Large intestine (tissue), 3 donors: ENCODE results near the gene MYH15. TPM values are rescaled to one million over a fixed set of nuclear protein-coding genes. Genes with fewer than 3 reads are reported as not detected.
"Not testable (repeated sequence)": the region's sequence is repeated elsewhere in the genome, so short reads cannot be mapped to it uniquely, and the experiment has no call there.

Source experiments
- DNase-seq, 2 donors: peaks; one replicate each; pipeline versions ENCODE4 v3.0.0 to v3.0.0-alpha.2; 2013
- H3K27ac ChIP-seq: one replicate; pipeline ENCODE4 v1.5.1; 2013; ENCODE audit warnings: low read length
- H3K27me3 ChIP-seq: 2 replicates; pipeline ENCODE4 v1.6.1; 2013; ENCODE audit warnings: low read length; ENCODE audit not compliant: control insufficient read depth, insufficient read depth
- H3K36me3 ChIP-seq: 2 replicates; pipeline ENCODE4 v1.6.1; 2013; ENCODE audit warnings: low read length; ENCODE audit not compliant: control insufficient read depth, insufficient read depth
- H3K4me1 ChIP-seq: one replicate; pipeline ENCODE4 v1.6.1; 2013; ENCODE audit warnings: low read length; ENCODE audit not compliant: control insufficient read depth, insufficient read depth
- H3K4me3 ChIP-seq: one replicate; pipeline ENCODE4 v1.5.1; 2013; ENCODE audit warnings: low read length
- H3K9me3 ChIP-seq: one replicate; pipeline ENCODE4 v1.6.1; 2013; ENCODE audit warnings: mild to moderate bottlenecking, low read depth, low read length, moderate library complexity; ENCODE audit not compliant: control insufficient read depth
- WGBS: methylation state at CpG from one replicate; pipeline ENCODE4 v1.1.5; 2013; ENCODE audit warnings: low lambda C conversion rate; ENCODE audit not compliant: insufficient coverage; 5-methylcytosine and 5-hydroxymethylcytosine counted together
- polyA plus RNA-seq: library from polyadenylated mRNA; unstranded; fragments of 120-200 nt; gene quantifications from one replicate; pipeline ENCODE4 v1.2.1, GENCODE V29; 2013

MYH15 gene
- polyA plus RNA-seq, 1 donor = 1.0 TPM

DNA sequence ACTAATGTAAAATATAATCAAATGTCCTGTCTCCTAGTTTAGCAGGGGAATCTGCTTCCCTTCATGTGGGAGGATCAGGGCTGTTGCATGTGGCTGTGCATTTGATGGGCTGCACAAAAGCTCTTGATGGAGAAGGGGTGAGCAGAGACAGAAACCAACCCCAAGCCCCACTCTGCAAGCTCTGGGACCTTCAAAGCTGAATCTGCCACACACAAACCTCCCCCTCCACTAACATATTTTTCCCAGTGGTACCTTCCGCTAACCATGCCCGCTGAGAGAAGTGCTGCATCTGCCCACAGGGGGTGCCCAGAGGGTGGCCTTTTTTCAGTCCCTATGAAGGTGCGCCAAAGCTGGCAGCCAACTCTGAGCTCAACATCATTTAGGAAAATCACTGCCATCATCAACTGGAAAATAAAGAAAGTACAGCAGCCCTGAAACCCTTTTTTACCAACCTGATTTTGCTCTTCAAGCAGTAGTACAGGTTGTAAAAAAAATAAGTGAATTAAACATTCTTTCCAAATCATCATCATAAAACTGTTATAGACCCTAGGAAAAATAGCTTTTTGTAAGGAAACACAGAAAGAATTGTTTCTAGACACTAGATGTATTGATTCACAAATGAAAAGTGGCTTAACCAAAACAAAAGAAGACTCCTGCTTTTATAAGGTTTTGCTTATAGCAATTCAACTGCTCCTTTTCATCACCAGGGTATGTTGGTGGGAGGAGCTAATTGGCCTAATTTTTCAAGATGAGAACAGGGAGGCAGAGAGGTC lies 117.1 kb downstream of the MYH15 start:
- 17% methylated on average over 1 of the region's 3 CpGs for WGBS

DNA sequence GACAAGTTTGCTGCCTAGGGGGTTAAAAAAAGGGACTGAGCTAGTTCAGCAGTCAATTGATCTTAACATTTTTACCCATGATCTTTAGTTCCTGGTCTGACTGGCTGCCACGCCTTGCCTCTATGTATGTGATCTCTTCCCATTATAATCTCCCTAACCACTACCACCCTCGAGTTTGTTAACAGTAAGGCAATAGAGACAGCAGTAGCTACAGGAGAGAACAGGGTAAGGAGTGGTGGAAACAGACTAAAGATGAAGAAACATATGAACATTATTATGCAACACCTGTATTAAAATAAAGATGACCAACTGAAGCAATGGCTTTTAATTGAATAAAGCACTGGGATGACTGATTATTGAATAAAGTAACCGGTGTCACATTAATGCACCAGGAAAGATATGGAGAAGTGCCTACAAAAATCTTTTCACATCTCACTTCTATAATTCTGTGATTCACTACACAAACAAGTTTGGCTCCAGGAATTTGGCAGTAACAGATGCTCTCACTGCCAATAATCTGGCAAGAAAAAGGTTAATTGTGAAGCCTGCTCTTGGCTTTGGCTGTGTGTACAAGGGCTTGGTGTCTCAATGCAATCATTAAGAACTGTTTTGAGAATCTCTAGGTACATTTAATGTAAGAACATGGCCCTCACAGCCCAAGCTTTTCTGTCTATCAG lies 118.3 kb downstream of the MYH15 start:
- H3K36me3 ChIP-seq = no peaks in the 10 kb centered on the region
- no peak for DNase-seq
- no peak overlapping the region for H3K4me3 ChIP-seq
- H3K27ac ChIP-seq = no peak overlapping the region
- no peaks in the 10 kb centered on the region for H3K9me3 ChIP-seq
- H3K27me3 ChIP-seq = no peaks in the 10 kb centered on the region
- WGBS = no CpG with 5 or more reads among the region's 3 CpGs
- no peaks in the 10 kb centered on the region for H3K4me1 ChIP-seq

More for the DNA sequence above, 117.1 kb downstream of the MYH15 start:
- Histone ChIP-seq H3K27ac (no peak overlapping the region), H3K4me1 (no peaks in the 10 kb centered on the region), H3K36me3 (no peaks in the 10 kb centered on the region), H3K27me3 (no peaks in the 10 kb centered on the region), H3K4me3 (no peak overlapping the region), H3K9me3 (no peaks in the 10 kb centered on the region)
- DNase-seq = no peak

DNA sequence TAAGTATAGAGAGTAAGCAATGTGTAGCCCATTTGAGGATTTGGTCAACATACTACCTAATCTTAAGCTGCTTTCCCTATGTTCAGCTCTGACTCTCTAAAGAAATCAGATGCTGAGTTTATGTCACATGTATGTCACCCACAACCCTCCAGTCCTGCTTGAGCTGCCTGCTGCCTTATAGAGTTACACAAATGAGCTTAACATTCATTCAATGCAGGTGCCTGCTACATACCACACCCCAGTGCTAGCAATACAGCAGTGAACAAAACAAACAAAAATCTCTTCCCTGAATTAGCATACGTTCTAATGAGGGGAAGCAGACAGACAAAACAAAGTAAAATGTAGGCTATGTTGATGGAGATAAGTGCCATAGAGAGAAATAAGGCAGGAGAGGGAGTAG lies 121.0 kb downstream of the MYH15 start:
- Histone ChIP-seq H3K4me3 (no peak overlapping the region), H3K27me3 (no peaks in the 10 kb centered on the region), H3K36me3 (no peaks in the 10 kb centered on the region), H3K4me1 (no peaks in the 10 kb centered on the region), H3K27ac (no peak overlapping the region), H3K9me3 (no peaks in the 10 kb centered on the region)
- no peak for DNase-seq
- 50% methylated on average over 1 of the region's 1 CpG for WGBS

DNA sequence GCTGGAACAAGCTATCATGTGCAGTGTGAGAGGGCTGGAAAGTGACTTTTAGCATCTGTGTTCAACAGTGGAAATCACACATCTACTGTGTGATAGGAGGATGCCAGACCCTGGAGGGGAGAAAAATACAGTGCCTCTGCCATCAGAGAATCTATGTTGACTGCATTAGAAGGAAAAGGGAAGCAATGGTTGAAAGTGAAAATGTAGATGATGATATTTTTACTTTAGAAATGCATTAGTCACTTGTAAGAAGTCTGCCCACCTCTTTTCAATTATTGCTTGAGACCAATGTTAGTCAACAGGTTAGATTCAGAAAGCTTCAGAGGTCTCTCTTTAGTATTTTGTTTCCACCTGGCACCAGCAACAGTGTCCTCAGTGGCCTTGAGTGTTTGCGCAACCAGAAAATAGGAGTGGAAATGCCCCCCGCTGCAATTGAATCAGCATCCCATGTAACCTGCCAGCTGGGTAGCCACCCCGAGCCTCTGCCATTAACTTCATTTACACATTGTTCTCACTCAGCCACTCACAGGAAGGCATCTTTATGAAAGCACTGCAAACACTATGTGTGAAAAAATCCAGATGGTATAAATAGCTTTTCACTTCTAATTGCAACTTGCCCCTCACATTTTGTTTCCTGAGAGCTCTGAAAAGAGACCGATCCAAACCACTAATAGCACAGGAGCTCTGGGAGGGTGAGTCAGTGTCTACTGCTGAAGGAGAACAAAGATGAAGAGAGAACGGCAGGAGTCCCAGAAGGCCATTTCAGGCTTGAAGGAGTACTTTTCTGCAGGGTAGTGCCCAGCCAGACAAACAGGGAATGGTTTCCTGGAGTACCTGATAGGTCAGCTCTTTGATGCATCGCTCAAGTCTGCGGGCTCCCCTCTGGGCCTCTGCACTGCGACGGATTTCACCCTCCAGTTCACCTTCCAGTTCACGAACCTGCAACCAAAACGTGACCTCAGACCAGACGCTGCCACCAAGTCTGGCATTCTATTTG lies 122.0 kb downstream of the MYH15 start:
- Histone ChIP-seq H3K27me3 (no peaks in the 10 kb centered on the region), H3K4me3 (no peak overlapping the region), H3K4me1 (no peaks in the 10 kb centered on the region), H3K9me3 (no peaks in the 10 kb centered on the region), H3K36me3 (no peaks in the 10 kb centered on the region), H3K27ac (no peak overlapping the region)
- DNase-seq = no peak
- no CpG with 5 or more reads among the region's 12 CpGs for WGBS

GRCh38 chr3:108387063-108387462 lies 123.3 kb downstream of the MYH15 start:
- no peaks in the 10 kb centered on the region for H3K36me3 ChIP-seq
- no peaks in the 10 kb centered on the region for H3K27me3 ChIP-seq
- no peak overlapping the region for H3K27ac ChIP-seq
- no peak for DNase-seq
- H3K4me1 ChIP-seq = no peaks in the 10 kb centered on the region
- no peaks in the 10 kb centered on the region for H3K9me3 ChIP-seq
- WGBS = no CpG with 5 or more reads among the region's 1 CpG
- no peak overlapping the region for H3K4me3 ChIP-seq

DNA sequence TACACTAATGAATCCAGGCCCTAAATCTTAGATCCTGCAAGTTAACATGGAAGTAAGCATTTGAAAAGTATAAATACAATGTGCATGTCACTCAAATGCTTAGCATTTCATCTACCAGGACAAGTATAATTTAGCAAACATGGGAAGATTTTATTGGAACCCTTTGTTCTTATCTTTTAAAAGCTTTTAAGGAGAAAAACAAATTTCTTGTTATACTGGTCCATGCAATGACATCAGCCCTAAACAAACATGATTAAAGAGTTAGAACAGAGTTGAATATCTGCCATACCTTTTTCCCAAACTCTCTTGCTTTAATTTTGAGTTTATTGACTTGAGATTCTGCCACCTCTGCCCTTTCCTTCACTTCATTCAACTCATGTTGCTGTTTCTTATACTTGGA lies 127.1 kb downstream of the MYH15 start:
- no peak overlapping the region for H3K27ac ChIP-seq
- no peak for DNase-seq
- H3K27me3 ChIP-seq = no peaks in the 10 kb centered on the region
- no peaks in the 10 kb centered on the region for H3K36me3 ChIP-seq
- no peaks in the 10 kb centered on the region for H3K4me1 ChIP-seq
- no peak overlapping the region for H3K4me3 ChIP-seq
- H3K9me3 ChIP-seq = no peaks in the 10 kb centered on the region

DNA sequence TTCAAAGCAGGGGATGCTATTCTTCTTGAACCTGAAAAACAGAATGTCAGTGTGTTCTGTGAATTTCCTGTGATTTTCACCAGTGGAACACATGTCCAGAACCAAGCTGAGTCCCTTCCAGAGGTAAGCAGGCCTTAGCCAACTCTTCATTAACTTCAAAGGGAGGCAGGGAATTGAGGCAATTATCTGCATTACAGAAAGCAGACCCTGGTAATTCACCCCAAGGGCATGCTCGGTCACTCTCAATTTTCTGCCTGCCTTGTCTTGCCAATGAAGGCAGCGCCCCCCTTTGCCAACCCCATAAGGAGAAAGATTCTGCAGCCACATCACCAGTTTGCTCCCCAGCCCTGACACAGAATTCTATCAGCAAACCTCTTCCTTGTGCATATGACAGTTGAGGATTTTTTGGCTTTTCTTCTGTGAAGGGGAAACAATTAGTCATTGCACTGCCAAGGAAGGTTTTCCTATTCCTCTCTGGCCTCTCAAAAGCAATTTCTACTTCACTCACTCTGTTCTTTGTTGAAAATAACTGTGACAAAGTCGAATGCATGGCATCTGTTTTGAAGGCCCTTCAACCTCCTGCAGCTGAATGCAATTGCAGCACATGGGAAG lies 128.8 kb downstream of the MYH15 start:
- peaks cover 2% of the 10 kb centered on the region for H3K36me3 ChIP-seq
- WGBS = no CpG with 5 or more reads among the region's 3 CpGs
- H3K4me3 ChIP-seq = no peak overlapping the region
- no peaks in the 10 kb centered on the region for H3K4me1 ChIP-seq
- no peaks in the 10 kb centered on the region for H3K9me3 ChIP-seq
- DNase-seq = no peak
- H3K27ac ChIP-seq = no peak overlapping the region
- H3K27me3 ChIP-seq = no peaks in the 10 kb centered on the region

GRCh38 chr3:108380128-108380795 lies 130.1 kb downstream of the MYH15 start:
- Histone ChIP-seq H3K4me1 (no peaks in the 10 kb centered on the region), H3K4me3 (no peak overlapping the region), H3K27ac (no peak overlapping the region), H3K36me3 (peaks cover 2% of the 10 kb centered on the region), H3K27me3 (no peaks in the 10 kb centered on the region), H3K9me3 (no peaks in the 10 kb centered on the region)
- no peak for DNase-seq
- WGBS = 100% methylated on average over 1 of the region's 7 CpGs

GRCh38 chr3:108378952-108379342 lies 131.4 kb downstream of the MYH15 start:
- H3K36me3 ChIP-seq, H3K4me3 ChIP-seq, H3K4me1 ChIP-seq, H3K9me3 ChIP-seq, H3K27ac ChIP-seq, DNase-seq, H3K27me3 ChIP-seq: not testable (repeated sequence)
- 100% methylated on average over 1 of the region's 2 CpGs for WGBS
